Activated CD4-positive, alpha-beta T cell treated with anti-CD3 and anti-CD28 coated beads, Interleukin-2, amount 10 ng/mL, durations not matched to agents 7 days and 5 days (primary cell): Measurements from ENCODE around the gene PRPF6. TPM values are rescaled to one million over a fixed set of nuclear protein-coding genes. Genes with fewer than 3 reads are reported as not detected.
A peak's percentile ranks its signal among the peaks of the same experiment; 100 is the strongest.

Experiments
- CTCF ChIA-PET: fragments of 350-600 bp; sonication (Branson Sonifier 250); formaldehyde crosslinking; loops from one replicate; lab custom pipeline; 2021; ENCODE audit warnings: antibody characterized with exemption; lab: Charles Lee
- POLR2A ChIA-PET: fragments of 350-600 bp; sonication (Branson Sonifier 250); formaldehyde crosslinking; loops from one replicate; lab custom pipeline; 2021; ENCODE audit warnings: antibody characterized with exemption; lab: Charles Lee
- DNase-seq: peaks from one replicate; pipeline ENCODE4 v3.0.0-alpha.2; 2020
- H3K27ac Mint-ChIP-seq: one replicate; pipeline ENCODE4 v1.8.0; 2021; ENCODE audit warnings: mild to moderate bottlenecking, moderate library complexity, mixed read lengths
- H3K27me3 Mint-ChIP-seq: one replicate; pipeline ENCODE4 v1.8.0; 2021; ENCODE audit warnings: mixed read lengths
- H3K36me3 Mint-ChIP-seq: one replicate; pipeline ENCODE4 v1.8.0; 2021; ENCODE audit warnings: low read depth, mixed read lengths
- H3K4me1 Mint-ChIP-seq: one replicate; pipeline ENCODE4 v1.8.0; 2021; ENCODE audit warnings: mixed read lengths
- H3K4me3 Mint-ChIP-seq: one replicate; pipeline ENCODE4 v1.8.0; 2021; ENCODE audit warnings: mild to moderate bottlenecking, moderate library complexity, mixed read lengths
- H3K9me3 Mint-ChIP-seq: one replicate; pipeline ENCODE4 v1.8.0; 2021; ENCODE audit warnings: mixed read lengths
- total RNA-seq, 2 experiments: library from RNA; stranded (reverse); gene quantifications; one replicate each; pipeline ENCODE4 v1.2.3, GENCODE V29; 2021

Gene PRPF6
- total RNA-seq, 2 experiments from 2014 or later, result 67.1 to 70.8 TPM

DNA sequence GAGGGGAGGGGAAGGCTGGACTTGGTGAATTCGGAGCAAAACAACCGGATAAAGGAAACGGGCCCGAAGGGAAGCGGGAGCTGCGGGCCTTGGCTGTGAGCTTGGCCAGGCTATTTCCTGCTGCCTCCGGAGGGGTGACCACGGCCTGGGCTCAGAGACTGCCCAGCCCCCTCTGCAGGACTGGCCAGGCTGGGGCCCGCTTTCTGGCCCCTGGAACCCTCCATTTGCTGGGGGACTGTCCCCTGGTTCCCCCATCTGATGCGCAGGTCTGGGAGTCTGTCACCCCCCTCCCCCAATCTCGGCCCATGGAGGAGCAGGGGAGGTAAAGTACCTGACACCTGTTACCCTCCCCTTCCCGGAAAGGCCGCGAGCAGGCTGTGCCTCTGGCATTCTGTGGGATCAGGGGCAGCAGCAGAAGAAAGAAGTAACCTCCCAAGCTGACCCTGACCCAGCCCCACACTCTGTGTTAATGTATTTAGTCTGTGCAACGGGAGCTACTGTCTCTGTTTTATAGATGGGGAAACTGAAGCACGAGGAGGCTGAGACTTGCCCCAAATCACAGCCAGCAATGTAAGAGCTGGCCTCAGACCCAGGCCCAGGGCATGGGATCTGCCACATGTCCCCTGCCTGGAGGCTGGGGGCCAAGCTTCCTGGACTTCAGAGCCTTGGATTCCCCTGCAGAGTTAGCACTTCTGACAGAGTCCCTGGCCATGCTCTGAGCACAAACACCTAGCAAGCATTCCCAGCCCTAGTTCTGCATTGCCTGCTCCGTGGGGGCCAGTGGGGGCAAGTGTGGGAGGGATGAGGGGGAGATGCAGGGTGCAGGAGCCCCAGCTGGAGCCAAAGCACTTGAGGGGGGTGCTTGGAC lies 58.6 kb downstream of the PRPF6 start:
- Mint-ChIP-seq H3K4me3 (peak overlapping the region; percentile 63), H3K4me1 (peaks cover 69% of the 10 kb centered on the region), H3K9me3 (no peaks in the 10 kb centered on the region), H3K27ac (peak overlapping the region; percentile 80), H3K36me3 (peaks cover 3% of the 10 kb centered on the region), H3K27me3 (no peaks in the 10 kb centered on the region)
- ChIA-PET POLR2A (interaction anchor here (0.6 to 2.9 kb wide), 2 partner anchors 40 to 60 kb away, joined by 3 to 17 read pairs; partner anchors contain the start of genes OPRL1, PRPF6 and SAMD10), CTCF (interaction anchor here (0.8 to 4.7 kb wide), 36 partner anchors 7 to 502 kb away, joined by 3 to 79 read pairs (median 6); partner anchors contain the start of genes ARFRP1, LKAAEAR1, OPRL1 and PRPF6)
- DNase-seq, result no peak

DNA sequence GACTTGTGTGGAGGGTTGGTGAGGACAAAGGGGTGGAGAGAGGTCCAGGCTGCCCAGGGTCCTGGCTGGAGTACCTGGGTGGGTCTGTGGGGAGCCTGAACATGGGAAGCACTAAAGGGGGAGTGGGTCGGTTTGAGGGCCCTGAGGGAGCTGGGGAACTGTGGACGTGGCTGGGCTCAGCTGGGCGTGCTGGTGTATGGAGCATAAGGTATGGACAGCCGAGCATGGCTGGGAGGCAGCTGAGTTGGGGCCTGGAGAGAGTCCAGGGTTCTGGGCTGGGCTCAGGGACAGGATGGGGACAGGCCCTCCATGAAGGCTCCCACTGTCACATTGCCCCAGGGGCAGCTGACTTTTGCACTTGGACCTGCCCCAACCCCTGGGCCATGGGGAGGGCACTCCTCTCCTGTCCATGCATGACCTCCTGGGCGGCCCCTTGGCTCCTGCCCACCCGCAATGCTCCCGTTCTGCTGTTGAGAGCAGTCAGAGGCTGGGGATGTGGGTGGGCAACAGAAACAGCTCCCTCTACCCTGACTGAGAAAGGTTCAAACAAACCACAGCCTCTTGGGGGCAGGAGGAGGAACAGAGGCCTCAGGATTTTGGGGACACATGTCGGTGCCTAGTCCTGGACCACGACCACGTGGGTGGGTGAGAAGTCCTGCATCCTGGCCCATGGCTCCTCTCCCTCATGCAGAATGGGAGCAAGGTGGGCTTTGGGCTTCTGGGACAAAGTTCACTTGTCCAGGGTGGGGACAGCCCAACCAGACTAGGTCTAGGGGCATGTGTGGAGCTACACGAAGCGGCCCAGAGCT lies 59.5 kb downstream of the PRPF6 start:
- ChIA-PET CTCF (interaction anchor here (0.6 to 4.7 kb wide), 13 partner anchors 13 to 503 kb away, joined by 3 to 79 read pairs (median 6); partner anchors contain the start of genes LKAAEAR1, OPRL1, PRPF6 and RGS19), POLR2A (no interaction called here)
- no peaks in the 10 kb centered on the region for H3K36me3 Mint-ChIP-seq
- H3K4me1 Mint-ChIP-seq, result peaks cover 69% of the 10 kb centered on the region
- no peaks in the 10 kb centered on the region for H3K27me3 Mint-ChIP-seq
- H3K4me3 Mint-ChIP-seq, result peak overlapping the region; percentile 63
- DNase-seq, result no peak
- H3K9me3 Mint-ChIP-seq, result no peaks in the 10 kb centered on the region
- peak overlapping the region; percentile 69 for H3K27ac Mint-ChIP-seq

DNA sequence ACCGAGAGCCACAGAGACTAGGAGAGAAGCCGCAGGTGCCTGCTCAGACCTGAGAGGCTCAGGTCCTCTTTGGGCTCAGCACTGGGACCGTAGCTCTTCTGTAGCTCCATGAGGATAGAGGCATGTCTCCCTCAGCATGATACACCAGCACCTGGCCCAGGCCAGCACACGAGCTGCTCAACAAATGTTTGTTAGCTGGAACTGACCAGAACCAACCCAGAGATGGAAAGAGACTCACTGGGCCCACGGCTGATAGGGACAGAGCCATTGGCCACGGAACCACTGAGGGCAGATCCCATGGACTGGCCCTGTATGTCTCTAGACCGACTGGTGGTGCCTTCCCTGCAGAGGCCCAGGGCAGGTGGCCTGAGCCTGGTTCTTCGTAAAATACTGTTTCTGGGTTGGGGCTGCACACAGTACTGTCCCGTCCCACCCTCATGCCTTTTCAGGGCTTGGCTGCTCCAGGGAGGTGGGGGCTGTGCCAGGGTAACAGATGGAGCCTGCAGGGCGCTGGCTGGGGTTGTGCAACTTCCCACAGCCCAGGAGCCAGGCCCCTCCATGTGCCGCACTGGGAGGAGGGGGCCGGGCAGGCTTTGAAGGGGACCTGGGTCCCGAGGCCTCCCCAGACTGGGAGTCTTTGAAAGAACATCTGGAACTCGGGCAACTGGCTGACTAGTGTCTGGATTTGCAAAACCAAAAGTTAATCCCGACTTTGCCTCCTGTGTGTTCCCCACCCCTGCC lies 60.3 kb downstream of the PRPF6 start:
- peaks cover 4% of the 10 kb centered on the region for H3K27me3 Mint-ChIP-seq
- no peaks in the 10 kb centered on the region for H3K9me3 Mint-ChIP-seq

GRCh38 chr20:64041781-64042053 lies 60.8 kb downstream of the PRPF6 start:
- H3K27me3 Mint-ChIP-seq, result peaks cover 7% of the 10 kb centered on the region
- ChIA-PET POLR2A (no interaction called here), CTCF (interaction anchor here (4.7 kb wide), 2 partner anchors 12 to 62 kb away, joined by 64 to 79 read pairs; partner anchors contain the start of genes PRPF6, SAMD10 and SOX18)
- H3K36me3 Mint-ChIP-seq, result no peaks in the 10 kb centered on the region
- peak overlapping the region; percentile 91 for H3K27ac Mint-ChIP-seq
- H3K4me1 Mint-ChIP-seq, result peaks cover 66% of the 10 kb centered on the region
- DNase-seq, result no peak
- H3K9me3 Mint-ChIP-seq, result no peaks in the 10 kb centered on the region
- peak overlapping the region; percentile 73 for H3K4me3 Mint-ChIP-seq

More for the DNA sequence above, 60.3 kb downstream of the PRPF6 start:
- peak overlapping the region; percentile 73 for H3K4me3 Mint-ChIP-seq
- H3K36me3 Mint-ChIP-seq, result no peaks in the 10 kb centered on the region
- ChIA-PET POLR2A (no interaction called here), CTCF (interaction anchor here (1.1 to 4.7 kb wide), 7 partner anchors 12 to 503 kb away, joined by 3 to 79 read pairs (median 29); partner anchors contain the start of genes OPRL1, PRPF6, RGS19 and SAMD10)
- peaks cover 68% of the 10 kb centered on the region for H3K4me1 Mint-ChIP-seq
- DNase-seq, result no peak
- peak overlapping the region; percentile 91 for H3K27ac Mint-ChIP-seq

GRCh38 chr20:64042054-64042781 lies 61.3 kb downstream of the PRPF6 start:
- POLR2A ChIA-PET, result no interaction called here
- peak overlapping the region; percentile 91 for H3K27ac Mint-ChIP-seq

GRCh38 chr20:64043768-64044167 lies 62.8 kb downstream of the PRPF6 start:
- no peak for DNase-seq
- H3K27me3 Mint-ChIP-seq, result peaks cover 18% of the 10 kb centered on the region
- H3K27ac Mint-ChIP-seq, result no peak overlapping the region
- peaks cover 56% of the 10 kb centered on the region for H3K4me1 Mint-ChIP-seq
- ChIA-PET CTCF (interaction anchor here (1.2 to 1.3 kb wide), 2 partner anchors 10 to 13 kb away, joined by 4 read pairs; no protein-coding TSS in a partner anchor), POLR2A (no interaction called here)
- no peaks in the 10 kb centered on the region for H3K9me3 Mint-ChIP-seq
- H3K4me3 Mint-ChIP-seq, result no peak overlapping the region
- no peaks in the 10 kb centered on the region for H3K36me3 Mint-ChIP-seq

More at GRCh38 chr20:64042054-64042781, 61.3 kb downstream of the PRPF6 start:
- H3K27me3 Mint-ChIP-seq, result peaks cover 12% of the 10 kb centered on the region
- DNase-seq, result no peak
- H3K4me3 Mint-ChIP-seq, result peak overlapping the region; percentile 73
- CTCF ChIA-PET, result interaction anchor here (4.7 kb wide), 2 partner anchors 11 to 62 kb away, joined by 64 to 79 read pairs; partner anchors contain the start of genes PRPF6, SAMD10 and SOX18
- H3K36me3 Mint-ChIP-seq, result no peaks in the 10 kb centered on the region
- peaks cover 62% of the 10 kb centered on the region for H3K4me1 Mint-ChIP-seq
- no peaks in the 10 kb centered on the region for H3K9me3 Mint-ChIP-seq

- ChIA-PET CTCF (interaction anchor here (0.6 to 1.3 kb wide), 3 partner anchors 9 to 63 kb away, joined by 3 to 4 read pairs (median 4); no protein-coding TSS in a partner anchor), POLR2A (no interaction called here)
- Mint-ChIP-seq H3K4me3 (no peak overlapping the region), H3K4me1 (peaks cover 49% of the 10 kb centered on the region), H3K9me3 (no peaks in the 10 kb centered on the region), H3K36me3 (no peaks in the 10 kb centered on the region), H3K27me3 (peaks cover 20% of the 10 kb centered on the region), H3K27ac (peak overlapping the region; percentile 26)
- no peak for DNase-seq
These were observed 63.7 kb downstream of the PRPF6 start for GRCh38 chr20:64044484-64045247.

- peaks cover 45% of the 10 kb centered on the region for H3K4me1 Mint-ChIP-seq
- peak overlapping the region; percentile 22 for H3K27ac Mint-ChIP-seq
- CTCF ChIA-PET, result interaction anchor here (0.6 to 1.2 kb wide), 2 partner anchors 12 to 63 kb away, joined by 3 read pairs; no protein-coding TSS in a partner anchor
These were observed 64.5 kb downstream of the PRPF6 start for GRCh38 chr20:64045346-64046011.

GRCh38 chr20:64047046-64047389 lies 66.1 kb downstream of the PRPF6 start:
- ChIA-PET POLR2A (no interaction called here), CTCF (interaction anchor here (1.0 to 1.2 kb wide), 2 partner anchors 8 to 10 kb away, joined by 3 to 5 read pairs; no protein-coding TSS in a partner anchor)
- no peak for DNase-seq
- Mint-ChIP-seq H3K4me1 (peaks cover 33% of the 10 kb centered on the region), H3K4me3 (no peak overlapping the region), H3K27ac (no peak overlapping the region), H3K36me3 (no peaks in the 10 kb centered on the region), H3K27me3 (peaks cover 36% of the 10 kb centered on the region), H3K9me3 (no peaks in the 10 kb centered on the region)

More at GRCh38 chr20:64045346-64046011, 64.5 kb downstream of the PRPF6 start:
- POLR2A ChIA-PET, result no interaction called here
- no peak overlapping the region for H3K4me3 Mint-ChIP-seq
- no peaks in the 10 kb centered on the region for H3K36me3 Mint-ChIP-seq
- H3K27me3 Mint-ChIP-seq, result peaks cover 23% of the 10 kb centered on the region
- no peaks in the 10 kb centered on the region for H3K9me3 Mint-ChIP-seq
- no peak for DNase-seq

DNA sequence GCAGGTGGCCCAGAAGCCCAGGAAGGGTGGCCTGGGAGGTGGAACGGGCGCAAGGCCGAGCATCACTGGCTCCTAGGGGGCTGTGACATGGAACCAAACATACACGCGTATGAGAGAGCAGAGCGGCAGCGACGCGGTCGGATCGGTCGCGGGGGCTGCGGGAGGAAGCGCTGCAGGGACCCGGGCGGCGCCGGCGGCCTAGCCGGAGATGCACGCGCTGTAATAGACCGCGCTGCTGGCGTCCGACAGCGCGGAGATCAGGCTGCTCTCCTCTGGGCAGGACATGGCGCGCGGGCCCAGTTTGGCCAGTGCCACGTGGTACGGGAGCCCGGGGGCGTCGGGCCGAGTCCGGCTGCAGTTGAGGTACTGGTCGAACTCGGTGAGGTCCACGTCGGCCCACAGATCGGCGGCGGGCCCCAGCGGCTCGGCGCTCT lies 67.1 kb downstream of the PRPF6 start:
- POLR2A ChIA-PET, result no interaction called here
- no peak overlapping the region for H3K4me3 Mint-ChIP-seq
- peaks cover 31% of the 10 kb centered on the region for H3K4me1 Mint-ChIP-seq

More for the DNA sequence above, 67.1 kb downstream of the PRPF6 start:
- no peaks in the 10 kb centered on the region for H3K36me3 Mint-ChIP-seq
- no peak for DNase-seq
- H3K9me3 Mint-ChIP-seq, result no peaks in the 10 kb centered on the region
- CTCF ChIA-PET, result interaction anchor here (11.2 kb wide), 1 partner anchor 8 kb away, joined by 79 read pairs; no protein-coding TSS in a partner anchor
- peaks cover 36% of the 10 kb centered on the region for H3K27me3 Mint-ChIP-seq
- no peak overlapping the region for H3K27ac Mint-ChIP-seq
